ENCODE results near the gene C10orf90.

Gene C10orf90

GRCh38 chr10:126407831-126408230, 262.7 kb downstream of the C10orf90 start:
- H3K4me1 ChIP-seq (ENCODE audit: control insufficient read depth, insufficient read depth, low read length): no peaks in the 10 kb centered on the region
- H3K9me3 ChIP-seq (ENCODE audit: control insufficient read depth, insufficient read depth, low read depth, low read length): no peaks in the 10 kb centered on the region
- POLR2A ChIA-PET: no interaction called here
- TF ChIP-seq ZNF26 (tag by site-specific recombination; IDR thresholded peaks at IDR 0.05): no peak
- TF ChIP-seq KLF10 (tag by site-specific recombination; IDR thresholded peaks at IDR 0.05): no peak
- no peak for TF ChIP-seq RBAK (tag by site-specific recombination; IDR thresholded peaks at IDR 0.05)
- TF ChIP-seq ELK4 (IDR thresholded peaks at IDR 0.05; ENCODE audit: borderline replicate concordance, low read depth, low read length): no peak
- TF ChIP-seq ZNF184 (tag by site-specific recombination; IDR thresholded peaks at IDR 0.05): no peak
- H3K4me3 ChIP-seq (ENCODE audit: low read depth, low read length): no peak overlapping the region
- H3K36me3 ChIP-seq (ENCODE audit: control insufficient read depth in 2 of 2, insufficient read depth in 1 of 2, low read length in 2 of 2): no peaks in the 10 kb centered on the region
- no peak overlapping the region for H3K27ac ChIP-seq (ENCODE audit: extremely low read depth, low read depth, low read length)
- CTCF ChIA-PET: interaction anchor here (0.6 to 1.0 kb wide), 3 partner anchors 21 to 105 kb away, joined by 3 to 5 read pairs (median 4); no protein-coding TSS in a partner anchor

- no peaks in the 10 kb centered on the region for H3K4me1 ChIP-seq (ENCODE audit: control insufficient read depth, insufficient read depth, low read length)
- TF ChIP-seq ZNF555 (tag by site-specific recombination; conservative IDR thresholded peaks at IDR 0.05): no peak
- TF ChIP-seq ZNF132 (tag by site-specific recombination; IDR thresholded peaks at IDR 0.05; ENCODE audit: borderline replicate concordance): no peak
- TF ChIP-seq ZEB2 (tag by site-specific recombination; IDR thresholded peaks at IDR 0.05): no peak
- no peak for TF ChIP-seq ZNF391 (tag by site-specific recombination; IDR thresholded peaks at IDR 0.05; ENCODE audit: borderline replicate concordance, low read depth)
- TF ChIP-seq ZNF660 (tag by site-specific recombination; IDR thresholded peaks at IDR 0.05): no peak
- no peak for TF ChIP-seq ZNF335 (tag by site-specific recombination; conservative IDR thresholded peaks at IDR 0.05)
- ChIA-PET POLR2A (no interaction called here), CTCF (no interaction called here)
- no peak overlapping the region for H3K27ac ChIP-seq (ENCODE audit: extremely low read depth, low read depth, low read length)
- no peak overlapping the region for H3K4me3 ChIP-seq (ENCODE audit: low read depth, low read length)
- no peaks in the 10 kb centered on the region for H3K36me3 ChIP-seq (ENCODE audit: control insufficient read depth in 2 of 2, insufficient read depth in 1 of 2, low read length in 2 of 2)
- no peaks in the 10 kb centered on the region for H3K9me3 ChIP-seq (ENCODE audit: control insufficient read depth, insufficient read depth, low read depth, low read length)
Observed at GRCh38 chr10:126405239-126405775, 265.2 kb downstream of the C10orf90 start.

- TF ChIP-seq ZNF18 (tag by site-specific recombination; IDR thresholded peaks at IDR 0.05) (no peak), ZNF350 (tag by site-specific recombination; IDR thresholded peaks at IDR 0.05) (no peak), SALL2 (tag by site-specific recombination; IDR thresholded peaks at IDR 0.05; ENCODE audit: borderline replicate concordance) (no peak), ZNF830 (tag by site-specific recombination; IDR thresholded peaks at IDR 0.05; ENCODE audit: low read depth) (no peak), ZNF510 (tag by site-specific recombination; IDR thresholded peaks at IDR 0.05; ENCODE audit: insufficient replicate concordance) (no peak), ZNF610 (tag by site-specific recombination; IDR thresholded peaks at IDR 0.05; ENCODE audit: borderline replicate concordance) (no peak), ZNF530 (tag by site-specific recombination; IDR thresholded peaks at IDR 0.05; ENCODE audit: low read depth) (no peak), CTCF (tag by site-specific recombination; IDR thresholded peaks at IDR 0.05) (no peak), ZNF560 (tag by site-specific recombination; IDR thresholded peaks at IDR 0.05; ENCODE audit: borderline replicate concordance) (no peak), GLI4 (tag by site-specific recombination; IDR thresholded peaks at IDR 0.05) (no peak)
- H3K4me1 ChIP-seq (ENCODE audit: control insufficient read depth, insufficient read depth, low read length): peaks cover 4% of the 10 kb centered on the region; the same call in 1 of the 2 replicates
- POLR2A ChIA-PET: no interaction called here
- no peaks in the 10 kb centered on the region for H3K36me3 ChIP-seq (ENCODE audit: control insufficient read depth in 2 of 2, insufficient read depth in 1 of 2, low read length in 2 of 2)
- no peak overlapping the region for H3K4me3 ChIP-seq (ENCODE audit: low read depth, low read length)
- CTCF ChIA-PET: interaction anchor here (1.0 kb wide), 1 partner anchor 10 kb away, joined by 3 read pairs; no protein-coding TSS in a partner anchor
- no peaks in the 10 kb centered on the region for H3K9me3 ChIP-seq (ENCODE audit: control insufficient read depth, insufficient read depth, low read depth, low read length)
- H3K27ac ChIP-seq (ENCODE audit: extremely low read depth, low read depth, low read length): no peak overlapping the region
Observed at GRCh38 chr10:126402721-126403695, 267.5 kb downstream of the C10orf90 start.

All from HEK293 (cell line).